ENCODE measurements around the gene SEZ6. TPM values are rescaled to one million over a fixed set of nuclear protein-coding genes. Genes with fewer than 3 reads are reported as not detected.

Gene SEZ6
- total and polyA plus RNA-seq, 2 of the 4 experiments (the other 2 are of a cell fraction): not detected

DNA sequence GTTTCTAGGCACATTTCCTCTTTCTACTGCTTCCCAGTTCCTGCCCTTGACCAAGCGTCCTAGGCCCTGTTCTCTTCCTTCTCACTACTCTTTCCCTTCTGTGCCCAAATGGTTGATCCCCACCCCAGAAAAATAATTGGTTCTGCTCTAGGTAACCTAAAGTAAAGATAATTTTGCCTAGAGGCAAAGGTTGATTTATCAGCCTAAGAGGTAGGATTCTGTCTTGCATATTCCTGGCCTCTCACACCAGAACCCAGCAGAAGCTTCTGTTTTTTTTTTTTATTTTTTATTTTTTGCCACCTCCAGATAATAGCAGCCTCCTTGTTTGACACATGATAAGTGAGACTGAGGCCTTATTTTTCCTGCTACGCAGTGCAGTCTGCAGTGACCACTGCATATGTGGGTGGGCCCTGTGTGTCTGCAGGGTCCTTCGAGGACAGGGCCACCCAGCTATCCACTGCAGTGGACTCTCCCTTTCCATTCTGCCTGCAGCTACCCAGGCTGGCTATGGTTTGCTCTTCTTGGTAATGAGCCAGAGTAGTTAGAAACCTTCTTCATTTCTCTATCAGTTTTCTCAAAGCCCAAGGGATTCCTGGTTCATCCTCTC, 37.8 kb upstream of the SEZ6 start:
- no CpG with 5 or more reads among the region's 3 CpGs for WGBS, 2 experiments (ENCODE audit: extremely low coverage in 2 of 2, insufficient read length in 1 of 2)
- Histone ChIP-seq H3K79me1 (ENCODE audit: low read depth in 1 of 2, low read length in 2 of 2) (no peaks in the 10 kb centered on the region), H3K27me3 (ENCODE audit: control insufficient read depth, insufficient read depth, low read length) (peaks cover 44% of the 10 kb centered on the region), H2BK15ac (ENCODE audit: low read depth, low read length) (no peak overlapping the region), H3K9me3 (ENCODE audit: control insufficient read depth, insufficient read depth, low read length) (no peaks in the 10 kb centered on the region; the same call in 1 of the 2 replicates), H2AFZ (replicated peaks; ENCODE audit: low read length, poor library complexity) (no peak overlapping the region), H2BK5ac (ENCODE audit: low read depth, low read length, poor library complexity, severe bottlenecking) (no peak overlapping the region), H4K8ac (ENCODE audit: low read depth in 2 of 2, low read length in 2 of 2) (no peak overlapping the region), H2BK20ac (ENCODE audit: low read depth, low read length) (no peak overlapping the region), H3K27ac (ENCODE audit: insufficient read depth, low read length) (no peak overlapping the region), H3K4ac (ENCODE audit: low read depth, low read length) (no peak overlapping the region), H4K91ac (ENCODE audit: insufficient read depth, low read depth, low read length) (no peak overlapping the region), H3K9me1 (ENCODE audit: insufficient read depth, low read length) (peaks cover 2% of the 10 kb centered on the region; the same call in 1 of the 2 replicates), H3K4me1 (ENCODE audit: control insufficient read depth, insufficient read depth, low read length) (no peaks in the 10 kb centered on the region), H3K36me3 (ENCODE audit: control insufficient read depth, insufficient read depth, low read length) (no peaks in the 10 kb centered on the region), H3K18ac (ENCODE audit: low read depth, low read length) (no peak overlapping the region), H2BK120ac (ENCODE audit: low read depth, low read length) (no peak overlapping the region), H2AK9ac (replicated peaks; ENCODE audit: low read depth, low read length, poor library complexity) (no peak overlapping the region), H3K4me3 (ENCODE audit: insufficient read depth, low read depth, low read length) (no peak overlapping the region), H2AK5ac (ENCODE audit: low read depth, low read length) (no peak overlapping the region), H3K56ac (ENCODE audit: extremely low read depth, insufficient read depth, low read length) (no peak overlapping the region), H3K14ac (replicated peaks; ENCODE audit: low read depth, low read length) (no peak overlapping the region), H3K23ac (ENCODE audit: low read depth, low read length) (no peak overlapping the region), H3K4me2 (ENCODE audit: low read depth, low read length) (no peak overlapping the region), H3K9ac (ENCODE audit: low read depth, low read length) (no peak overlapping the region), H4K20me1 (ENCODE audit: insufficient read depth, low read length) (no peaks in the 10 kb centered on the region), H4K5ac (ENCODE audit: low read depth, low read length) (no peak overlapping the region)
- no TSS peak for BruUV-seq (replicated peaks)
- ChIA-PET CTCF (no interaction called here), POLR2A (ENCODE audit: unreplicated experiment) (no interaction called here)
- intact Hi-C loops (cut with micrococcal nuclease): loop anchor here (10.0 kb wide), 1 partner anchor 79 kb away; no protein-coding TSS in a partner anchor
- DNase-seq: no peak
- in situ Hi-C loops (cut with MboI; ENCODE audit: low sequenced_read_pairs): loop anchor here (10.0 kb wide), 1 partner anchor 61 kb away; no protein-coding TSS in a partner anchor
- TF ChIP-seq, protein P1, sequence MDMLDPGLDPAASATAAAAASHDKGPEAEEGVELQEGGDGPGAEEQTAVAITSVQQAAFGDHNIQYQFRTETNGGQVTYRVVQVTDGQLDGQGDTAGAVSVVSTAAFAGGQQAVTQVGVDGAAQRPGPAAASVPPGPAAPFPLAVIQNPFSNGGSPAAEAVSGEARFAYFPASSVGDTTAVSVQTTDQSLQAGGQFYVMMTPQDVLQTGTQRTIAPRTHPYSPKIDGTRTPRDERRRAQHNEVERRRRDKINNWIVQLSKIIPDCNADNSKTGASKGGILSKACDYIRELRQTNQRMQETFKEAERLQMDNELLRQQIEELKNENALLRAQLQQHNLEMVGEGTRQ (IDR thresholded peaks at IDR 0.05; ENCODE audit: low read depth, low read length): no peak
- TF ChIP-seq RAD21 (IDR thresholded peaks at IDR 0.05; ENCODE audit: low read length) (no peak), RFX5 (IDR thresholded peaks at IDR 0.05; ENCODE audit: low read depth, low read length) (no peak), NFE2L2 (IDR thresholded peaks at IDR 0.05; ENCODE audit: low read depth, low read length) (no peak), FOS (IDR thresholded peaks at IDR 0.05; ENCODE audit: low read depth, low read length) (no peak), MXI1 (IDR thresholded peaks at IDR 0.05; ENCODE audit: borderline replicate concordance, low read depth, low read length) (no peak), BHLHE40 (IDR thresholded peaks at IDR 0.05; ENCODE audit: low read depth, low read length) (no peak), CHD1 (IDR thresholded peaks at IDR 0.05; ENCODE audit: low read depth, low read length) (no peak), MAFK (IDR thresholded peaks at IDR 0.05; ENCODE audit: low read depth, low read length) (no peak), MAZ (IDR thresholded peaks at IDR 0.05; ENCODE audit: borderline replicate concordance, low read depth, low read length) (no peak), RCOR1 (IDR thresholded peaks at IDR 0.05; ENCODE audit: insufficient replicate concordance, low read length) (no peak), POLR2A (IDR thresholded peaks at IDR 0.05; ENCODE audit: low read depth, low read length) (no peak)
- TF ChIP-seq, protein P2, sequence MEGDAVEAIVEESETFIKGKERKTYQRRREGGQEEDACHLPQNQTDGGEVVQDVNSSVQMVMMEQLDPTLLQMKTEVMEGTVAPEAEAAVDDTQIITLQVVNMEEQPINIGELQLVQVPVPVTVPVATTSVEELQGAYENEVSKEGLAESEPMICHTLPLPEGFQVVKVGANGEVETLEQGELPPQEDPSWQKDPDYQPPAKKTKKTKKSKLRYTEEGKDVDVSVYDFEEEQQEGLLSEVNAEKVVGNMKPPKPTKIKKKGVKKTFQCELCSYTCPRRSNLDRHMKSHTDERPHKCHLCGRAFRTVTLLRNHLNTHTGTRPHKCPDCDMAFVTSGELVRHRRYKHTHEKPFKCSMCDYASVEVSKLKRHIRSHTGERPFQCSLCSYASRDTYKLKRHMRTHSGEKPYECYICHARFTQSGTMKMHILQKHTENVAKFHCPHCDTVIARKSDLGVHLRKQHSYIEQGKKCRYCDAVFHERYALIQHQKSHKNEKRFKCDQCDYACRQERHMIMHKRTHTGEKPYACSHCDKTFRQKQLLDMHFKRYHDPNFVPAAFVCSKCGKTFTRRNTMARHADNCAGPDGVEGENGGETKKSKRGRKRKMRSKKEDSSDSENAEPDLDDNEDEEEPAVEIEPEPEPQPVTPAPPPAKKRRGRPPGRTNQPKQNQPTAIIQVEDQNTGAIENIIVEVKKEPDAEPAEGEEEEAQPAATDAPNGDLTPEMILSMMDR (conservative IDR thresholded peaks at IDR 0.05; ENCODE audit: low read depth, low read length): no peak
- no peak for ATAC-seq (ENCODE audit: low read depth)
- dilution Hi-C loops (cut with HindIII; ENCODE audit: low sequenced_read_pairs, unreplicated experiment): no loop called here
